Lung (tissue), 12 donors: Measurements from ENCODE around the gene GPI. TPM values are rescaled to one million over a fixed set of nuclear protein-coding genes. Genes with fewer than 3 reads are reported as not detected.

Experiments used
- ATAC-seq: fragments of 200-7000 bp; cut with Tn5 transposase; one replicate; pipeline ENCODE4 v1.9.1; 2020; ENCODE audit warnings: moderate number of reproducible peaks; ENCODE audit not compliant: insufficient read depth, low FRiP score
- DNase-seq, 3 donors: peaks; one replicate each; pipeline ENCODE4 v3.0.0-alpha.2; 2013 to 2017
- H3K27ac ChIP-seq, 2 donors: one replicate each; pipeline ENCODE4 v1.5.1; 2013; ENCODE audit warnings: mild to moderate bottlenecking in 2 of 2, moderate library complexity in 2 of 2, control low read depth in 1 of 2, inconsistent platforms in 1 of 2, low read depth in 1 of 2, low read length in 1 of 2
- H3K27me3 ChIP-seq, 3 donors: one replicate each; pipeline ENCODE4 v1.5.1; 2013; ENCODE audit warnings: low read length in 2 of 3; ENCODE audit not compliant: control insufficient read depth in 3 of 3, insufficient read depth in 3 of 3
- H3K36me3 ChIP-seq, 4 donors: one replicate each; pipeline ENCODE4 v1.5.1; 2013; ENCODE audit warnings: low read length in 4 of 4, mild to moderate bottlenecking in 1 of 4, moderate library complexity in 1 of 4; ENCODE audit not compliant: control insufficient read depth in 4 of 4, insufficient read depth in 4 of 4
- H3K4me1 ChIP-seq, 5 donors: one replicate each; pipeline ENCODE4 v1.5.1; 2013; ENCODE audit warnings: low read length in 5 of 5, mild to moderate bottlenecking in 2 of 5, moderate library complexity in 1 of 5; ENCODE audit not compliant: control insufficient read depth in 5 of 5, insufficient read depth in 5 of 5
- H3K4me3 ChIP-seq: one replicate; pipeline ENCODE4 v1.5.1; 2013; ENCODE audit warnings: mild to moderate bottlenecking, control low read depth, moderate library complexity
- H3K9ac ChIP-seq, 2 donors: one replicate each; pipeline ENCODE4 v1.5.1; 2013; ENCODE audit warnings: low read length in 2 of 2, control low read depth in 1 of 2; ENCODE audit not compliant: insufficient read depth in 1 of 2
- H3K9me3 ChIP-seq, 4 donors: one replicate each; pipeline ENCODE4 v1.5.1; 2013; ENCODE audit warnings: low read length in 3 of 4, mild to moderate bottlenecking in 1 of 4, moderate library complexity in 1 of 4; ENCODE audit not compliant: control insufficient read depth in 4 of 4, insufficient read depth in 3 of 4
- WGBS, 2 donors: extraction: QIAGEN DNeasy Blood & Tissue Kit; methylation state at CpG; one replicate each; pipeline ENCODE4 v1.1.7; 2013; 5-methylcytosine and 5-hydroxymethylcytosine counted together
- polyA plus RNA-seq, 2 donors: library from polyadenylated mRNA; stranded (reverse); fragments of 200-250 nt; gene quantifications; one replicate each; pipeline ENCODE4 v1.2.1, GENCODE V29; 2013
- total RNA-seq, 2 donors: library from RNA; depleted of rRNA in 1 of 2; stranded (reverse); fragments of >200 nt in 1 of 2; gene quantifications; one replicate each; pipeline ENCODE4 v1.2.1, GENCODE V29; 2014 to 2021
- TF ChIP-seq, protein P1 (sequence below): IDR thresholded peaks from 2 replicates; pipeline ENCODE4 v1.5.1; 2012; ENCODE audit warnings: mild to moderate bottlenecking; ENCODE audit errors: control extremely low read depth, extremely low read depth
- donor health status: control.
- donor health status: control.
- donor health status: Bipolar disorder and iron deficiency.
- donor health status: healthy.
- donor health status: DM: yes; HTN: yes; CAD: no.

Gene GPI
- total and polyA plus RNA-seq, 4 donors, result 79.8 to 225 (median 121) TPM

- Histone ChIP-seq H3K27me3 (no peaks in the 10 kb centered on the region), H3K9me3 (no peaks in the 10 kb centered on the region), H3K27ac (no peak overlapping the region), H3K4me1 (peaks cover 6 to 24% (median 10%) of the 10 kb centered on the region in 5 donors), H3K36me3 (peaks cover 12 to 19% (median 14%) of the 10 kb centered on the region in 4 donors), H3K4me3 (no peak overlapping the region), H3K9ac (peak overlapping the region in 1 of 2 donors; percentile 70)
- no peak for ATAC-seq
- TF ChIP-seq, protein P1, sequence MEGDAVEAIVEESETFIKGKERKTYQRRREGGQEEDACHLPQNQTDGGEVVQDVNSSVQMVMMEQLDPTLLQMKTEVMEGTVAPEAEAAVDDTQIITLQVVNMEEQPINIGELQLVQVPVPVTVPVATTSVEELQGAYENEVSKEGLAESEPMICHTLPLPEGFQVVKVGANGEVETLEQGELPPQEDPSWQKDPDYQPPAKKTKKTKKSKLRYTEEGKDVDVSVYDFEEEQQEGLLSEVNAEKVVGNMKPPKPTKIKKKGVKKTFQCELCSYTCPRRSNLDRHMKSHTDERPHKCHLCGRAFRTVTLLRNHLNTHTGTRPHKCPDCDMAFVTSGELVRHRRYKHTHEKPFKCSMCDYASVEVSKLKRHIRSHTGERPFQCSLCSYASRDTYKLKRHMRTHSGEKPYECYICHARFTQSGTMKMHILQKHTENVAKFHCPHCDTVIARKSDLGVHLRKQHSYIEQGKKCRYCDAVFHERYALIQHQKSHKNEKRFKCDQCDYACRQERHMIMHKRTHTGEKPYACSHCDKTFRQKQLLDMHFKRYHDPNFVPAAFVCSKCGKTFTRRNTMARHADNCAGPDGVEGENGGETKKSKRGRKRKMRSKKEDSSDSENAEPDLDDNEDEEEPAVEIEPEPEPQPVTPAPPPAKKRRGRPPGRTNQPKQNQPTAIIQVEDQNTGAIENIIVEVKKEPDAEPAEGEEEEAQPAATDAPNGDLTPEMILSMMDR, result peak; percentile 37
- 43 to 44% methylated on average over 6 of the region's 6 CpGs for WGBS, 2 donors
- peak in 2 of 3 donors; percentile 19 to 51 for DNase-seq
These were observed 66.0 kb downstream of the GPI start for GRCh38 chr19:34430738-34431625.

DNA sequence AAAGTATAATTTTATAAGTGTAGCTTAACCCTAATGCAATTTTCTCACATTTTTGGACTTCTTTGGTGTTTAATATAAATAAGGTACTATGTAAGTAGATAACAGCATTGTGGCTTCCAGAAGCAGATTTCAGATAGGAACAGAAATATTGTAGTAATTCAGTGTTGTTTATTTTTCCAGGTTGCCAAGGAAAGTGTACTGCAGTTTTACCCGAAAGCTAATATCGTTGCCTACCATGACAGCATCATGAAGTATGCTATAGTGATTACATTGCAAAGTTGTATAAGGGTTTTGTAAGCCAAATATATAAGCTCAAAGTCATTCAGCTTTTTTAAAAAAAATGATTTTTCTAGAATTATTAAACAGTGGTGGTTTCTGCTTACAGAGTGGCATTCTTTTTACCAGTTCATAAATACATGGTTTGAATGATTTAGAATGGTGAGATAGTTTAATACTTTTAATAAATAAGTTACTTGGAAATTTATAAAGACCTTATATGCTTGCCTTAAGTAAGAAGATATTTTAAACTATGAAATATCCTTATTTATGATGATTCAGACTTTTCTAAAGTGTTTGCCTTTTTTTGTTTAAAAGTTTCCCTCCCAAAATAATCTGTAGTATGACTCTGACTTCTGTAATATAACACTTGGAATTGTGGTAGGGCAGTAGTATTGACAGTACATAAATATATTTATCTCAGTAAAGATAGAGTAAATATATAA lies 66.8 kb downstream of the GPI start:
- Histone ChIP-seq H3K4me1 (peaks cover 6 to 24% (median 10%) of the 10 kb centered on the region in 5 donors), H3K9me3 (no peaks in the 10 kb centered on the region), H3K36me3 (peaks cover 15 to 22% (median 18%) of the 10 kb centered on the region in 4 donors), H3K4me3 (no peak overlapping the region), H3K9ac (no peak overlapping the region), H3K27me3 (no peaks in the 10 kb centered on the region), H3K27ac (no peak overlapping the region)
- DNase-seq, result no peak
- WGBS, 2 donors, result 68 to 75% methylated on average over 2 of the region's 2 CpGs
- no peak for ATAC-seq
- TF ChIP-seq, protein P1, result no peak

GRCh38 chr19:34432797-34433196 lies 67.8 kb downstream of the GPI start:
- H3K4me1 ChIP-seq, result peaks cover 6 to 21% (median 9%) of the 10 kb centered on the region in 5 donors
- no peak overlapping the region for H3K9ac ChIP-seq
- no peaks in the 10 kb centered on the region for H3K9me3 ChIP-seq
- no peaks in the 10 kb centered on the region for H3K27me3 ChIP-seq
- ATAC-seq, result no peak
- H3K4me3 ChIP-seq, result no peak overlapping the region
- H3K36me3 ChIP-seq, result peaks cover 19 to 25% (median 21%) of the 10 kb centered on the region in 4 donors
- peak in 1 of 3 donors; percentile 15 for DNase-seq
- 82 to 92% methylated on average over 5 of the region's 5 CpGs for WGBS, 2 donors
- H3K27ac ChIP-seq, result no peak overlapping the region
- TF ChIP-seq, protein P1, result no peak
